Measurements from ENCODE around the gene HIPK2.
A peak's percentile ranks its signal among the peaks of the same experiment; 100 is the strongest.

HIPK2 gene

GRCh38 chr7:139654276-139655181 lies 123.3 kb downstream of the HIPK2 start:
- peak overlapping the region; percentile 86 for H3K27ac ChIP-seq
- TF ChIP-seq CTCF (conservative IDR thresholded peaks at IDR 0.05) = no peak

GRCh38 chr7:139651914-139652313 lies 125.9 kb downstream of the HIPK2 start:
- peak overlapping the region; percentile 86 for H3K27ac ChIP-seq

GRCh38 chr7:139651308-139651707 lies 126.5 kb downstream of the HIPK2 start:
- H3K27ac ChIP-seq = peak overlapping the region; percentile 86
- TF ChIP-seq CTCF (conservative IDR thresholded peaks at IDR 0.05) = no peak

More at GRCh38 chr7:139651914-139652313, 125.9 kb downstream of the HIPK2 start:
- TF ChIP-seq CTCF (conservative IDR thresholded peaks at IDR 0.05) = no peak

GRCh38 chr7:139650429-139651100 lies 127.2 kb downstream of the HIPK2 start:
- H3K27ac ChIP-seq = peak overlapping the region; percentile 86
- no peak for TF ChIP-seq CTCF (conservative IDR thresholded peaks at IDR 0.05)

- no peak for TF ChIP-seq CTCF (conservative IDR thresholded peaks at IDR 0.05)
- peak overlapping the region; percentile 86 for H3K27ac ChIP-seq
Measured at GRCh38 chr7:139648941-139649425, 128.8 kb downstream of the HIPK2 start.

GRCh38 chr7:139648391-139648861 lies 129.4 kb downstream of the HIPK2 start:
- TF ChIP-seq CTCF (conservative IDR thresholded peaks at IDR 0.05) = no peak
- H3K27ac ChIP-seq = peak overlapping the region; percentile 86

- TF ChIP-seq CTCF (conservative IDR thresholded peaks at IDR 0.05) = no peak
- H3K27ac ChIP-seq = peak overlapping the region; percentile 86
Measured at GRCh38 chr7:139647814-139648390, 129.9 kb downstream of the HIPK2 start.
